Dermis microvascular lymphatic vessel endothelial cell (primary cell): ENCODE data around the gene DDO. TPM values are rescaled to one million over a fixed set of nuclear protein-coding genes. Genes with fewer than 3 reads are reported as not detected.

Source experiments
- DNase-seq, 2 donors: peaks; one replicate each; pipeline versions ENCODE4 v3.0.0 to v3.0.0-alpha.2; 2010; ENCODE audit warnings: low read depth in 2 of 2
- total RNA-seq: library from RNA; depleted of rRNA; stranded (reverse); fragments of >200 nt; gene quantifications from 2 replicates; pipeline ENCODE4 v1.2.1, GENCODE V29; 2014

The DDO gene
- total RNA-seq, 1 donor from 2014 or later: 3.3 TPM

- DNase-seq: no peak
These were observed 72.6 kb downstream of the DDO start for GRCh38 chr6:110342759-110343158.

Other genes starting within 250 kb of the DDO start
- gene WASF1, start 235.9 kb downstream of the DDO start, total RNA-seq: 6.8 and 9.5 TPM in 2 replicates
- gene CDC40, start 235.1 kb downstream of the DDO start, total RNA-seq: 13.0 and 15.6 TPM in 2 replicates
- gene METTL24, start 57.2 kb downstream of the DDO start, total RNA-seq: not detected in 2 replicates
- not detected in 2 replicates for gene SLC22A16, start 61.0 kb upstream of the DDO start, total RNA-seq